ENCODE data around the gene FLNC.

- TF ChIP-seq EZH2phosphoT487 (IDR thresholded peaks at IDR 0.05; ENCODE audit: insufficient read depth, low read depth) (no peak), EZH2 (IDR thresholded peaks at IDR 0.05; ENCODE audit: insufficient read depth, poor library complexity, severe bottlenecking) (no peak)
Measured at GRCh38 chr7:128849804-128850490, 19.7 kb downstream of the FLNC start.
